Neural progenitor cell (in vitro differentiated cells): ENCODE results near the gene CDK16.

Source experiments
- CTCF ChIP-seq: fragments of 200-600 bp; sonication (generic); IDR thresholded peaks from 2 replicates; pipeline ENCODE4 v1.5.1; 2017; ENCODE audit warnings: antibody characterized with exemption, mild to moderate bottlenecking
- EZH2 ChIP-seq: fragments of 200-600 bp; sonication (generic); IDR thresholded peaks from 2 replicates; pipeline ENCODE4 v1.6.1; 2017; ENCODE audit warnings: antibody characterized with exemption, mild to moderate bottlenecking, moderate library complexity
- EZH2phosphoT487 ChIP-seq: fragments of 200-600 bp; sonication (generic); IDR thresholded peaks from 2 replicates; pipeline ENCODE4 v1.6.1; 2017; ENCODE audit warnings: antibody characterized with exemption

DNA sequence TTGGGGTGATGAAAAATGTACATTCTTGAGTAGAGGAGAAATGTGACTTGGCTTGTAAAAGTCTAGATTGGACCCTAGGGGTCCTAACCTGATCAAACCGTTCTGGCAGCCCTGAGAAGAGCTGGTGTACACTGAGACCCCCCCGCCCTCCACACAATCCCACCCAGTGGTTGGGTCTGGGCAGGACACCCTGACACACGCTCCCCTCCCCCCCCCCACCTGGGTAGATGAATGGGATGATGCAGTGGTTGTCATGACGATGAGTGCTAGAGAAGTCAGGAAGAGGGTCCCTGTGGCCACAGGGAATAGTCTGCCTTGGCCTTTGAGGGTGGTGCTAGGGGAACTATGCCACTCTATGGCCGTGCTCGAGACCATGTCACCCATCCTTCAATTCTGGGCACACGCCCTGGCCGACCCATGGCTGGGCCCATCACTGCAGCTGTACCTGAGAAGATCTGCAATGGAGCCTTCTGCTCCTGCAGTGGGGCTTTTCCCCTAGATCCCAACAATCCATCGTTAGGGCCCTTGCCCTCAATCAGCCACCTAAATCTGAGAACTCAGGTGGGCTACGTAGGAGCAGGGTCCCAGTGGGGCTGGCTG is 4.4 kb downstream of the CDK16 start:
- TF ChIP-seq CTCF (no peak), EZH2 (no peak), EZH2phosphoT487 (no peak)
